ENCODE measurements around the gene EML1.

DNA sequence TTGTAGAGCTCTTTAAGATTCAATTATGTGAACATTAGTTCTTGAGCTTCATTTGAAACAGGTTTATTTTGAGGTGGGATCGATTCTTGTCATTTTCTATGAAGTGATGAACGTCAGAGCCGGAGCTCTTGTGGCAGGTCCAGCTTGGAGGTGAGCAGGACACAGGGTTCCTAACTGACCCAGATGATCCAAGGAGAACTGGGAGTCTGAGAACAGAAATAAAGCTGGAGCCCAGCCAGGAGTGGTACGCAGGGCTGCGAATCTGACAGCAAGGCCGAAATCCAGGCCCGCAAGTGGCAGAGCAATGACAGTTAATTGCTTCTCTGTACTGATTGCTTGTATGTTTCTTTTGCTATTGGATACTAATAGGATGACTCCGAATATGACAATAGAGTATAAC lies 46.5 kb downstream of the EML1 start:
- TF ChIP-seq, protein P1, sequence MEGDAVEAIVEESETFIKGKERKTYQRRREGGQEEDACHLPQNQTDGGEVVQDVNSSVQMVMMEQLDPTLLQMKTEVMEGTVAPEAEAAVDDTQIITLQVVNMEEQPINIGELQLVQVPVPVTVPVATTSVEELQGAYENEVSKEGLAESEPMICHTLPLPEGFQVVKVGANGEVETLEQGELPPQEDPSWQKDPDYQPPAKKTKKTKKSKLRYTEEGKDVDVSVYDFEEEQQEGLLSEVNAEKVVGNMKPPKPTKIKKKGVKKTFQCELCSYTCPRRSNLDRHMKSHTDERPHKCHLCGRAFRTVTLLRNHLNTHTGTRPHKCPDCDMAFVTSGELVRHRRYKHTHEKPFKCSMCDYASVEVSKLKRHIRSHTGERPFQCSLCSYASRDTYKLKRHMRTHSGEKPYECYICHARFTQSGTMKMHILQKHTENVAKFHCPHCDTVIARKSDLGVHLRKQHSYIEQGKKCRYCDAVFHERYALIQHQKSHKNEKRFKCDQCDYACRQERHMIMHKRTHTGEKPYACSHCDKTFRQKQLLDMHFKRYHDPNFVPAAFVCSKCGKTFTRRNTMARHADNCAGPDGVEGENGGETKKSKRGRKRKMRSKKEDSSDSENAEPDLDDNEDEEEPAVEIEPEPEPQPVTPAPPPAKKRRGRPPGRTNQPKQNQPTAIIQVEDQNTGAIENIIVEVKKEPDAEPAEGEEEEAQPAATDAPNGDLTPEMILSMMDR (IDR thresholded peaks at IDR 0.05) = no peak
- TF ChIP-seq POLR2A (IDR thresholded peaks at IDR 0.05) = no peak
